ENCODE measurements around the gene ACO1.

The ACO1 gene

DNA sequence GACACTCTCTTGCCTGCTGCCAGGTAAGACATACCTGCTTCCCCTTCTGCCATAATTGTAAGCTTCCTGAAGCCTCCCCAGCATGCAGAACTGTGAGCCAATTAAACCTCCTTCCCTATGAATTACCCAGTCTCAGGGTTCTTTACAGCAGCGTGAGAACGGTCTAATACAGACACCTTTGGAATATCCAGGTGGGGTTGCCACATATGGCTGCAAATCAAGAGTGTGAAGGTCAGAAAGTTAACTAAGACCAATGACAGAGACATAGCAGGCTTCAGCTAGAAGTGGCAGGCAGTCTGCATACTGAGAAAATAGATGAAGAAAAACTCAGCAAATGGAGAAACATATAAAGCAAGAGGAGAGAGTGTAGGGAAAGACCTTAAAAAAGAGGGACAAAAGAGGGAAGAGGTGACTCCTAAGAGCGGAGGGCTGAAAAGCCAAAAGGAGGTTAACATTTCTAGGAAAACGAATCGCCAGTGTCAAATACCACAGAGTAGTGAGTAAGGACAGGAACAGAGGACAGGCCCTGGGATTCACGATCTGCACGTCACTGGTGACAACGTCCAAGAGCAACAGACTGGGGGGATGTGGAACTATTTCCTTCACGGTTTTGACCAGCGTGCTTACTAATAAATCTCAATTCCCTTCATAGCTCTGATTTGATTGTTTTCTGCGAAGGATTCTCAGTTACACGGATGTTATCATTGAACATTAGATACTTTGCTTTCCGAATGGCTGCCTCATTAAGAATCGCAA is 1.7 kb upstream of the ACO1 start:
- 80 to 88% methylated on average over 11 to 14 of the region's 14 CpGs for WGBS, 2 experiments (ENCODE audit: insufficient coverage in 2 of 2)
- Histone ChIP-seq H3K4me3 (ENCODE audit: extremely low read depth, insufficient read depth, low read length, poor library complexity, severe bottlenecking) (no peak overlapping the region), H3K36me3 (ENCODE audit: control insufficient read depth, insufficient read depth, low read length) (no peaks in the 10 kb centered on the region), H3K4me1 (ENCODE audit: control insufficient read depth, insufficient read depth, low read length, poor library complexity, severe bottlenecking) (no peaks in the 10 kb centered on the region), H3K9me3 (ENCODE audit: control insufficient read depth, low read length) (no peaks in the 10 kb centered on the region), H3K27ac (ENCODE audit: low read depth, low read length, severe bottlenecking) (no peak overlapping the region)

DNA sequence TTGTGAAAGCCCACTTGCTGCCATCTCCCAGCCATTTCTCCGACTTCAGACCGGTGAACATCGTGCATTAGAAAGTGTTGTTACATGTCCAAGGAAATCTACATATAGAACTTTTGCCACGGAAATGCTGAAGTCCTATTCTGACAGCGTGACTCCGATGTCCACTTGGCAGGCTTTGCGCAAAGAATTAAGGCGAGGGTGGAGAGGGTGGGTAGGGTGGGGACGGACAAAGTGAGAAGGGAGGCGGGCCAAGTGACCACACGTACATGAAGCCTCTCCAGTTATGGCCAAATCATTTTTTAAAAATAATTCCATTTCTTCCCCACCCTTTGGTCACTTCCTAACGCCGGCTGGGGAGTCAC is 460 bp upstream of the ACO1 start:
- Histone ChIP-seq H3K27ac (ENCODE audit: low read depth, low read length, severe bottlenecking) (no peak overlapping the region), H3K9me3 (ENCODE audit: control insufficient read depth, low read length) (no peaks in the 10 kb centered on the region), H3K4me1 (ENCODE audit: control insufficient read depth, insufficient read depth, low read length, poor library complexity, severe bottlenecking) (no peaks in the 10 kb centered on the region), H3K36me3 (ENCODE audit: control insufficient read depth, insufficient read depth, low read length) (no peaks in the 10 kb centered on the region), H3K4me3 (ENCODE audit: extremely low read depth, insufficient read depth, low read length, poor library complexity, severe bottlenecking) (peak overlapping the region; percentile 73)
- WGBS, 2 experiments (ENCODE audit: insufficient coverage in 2 of 2) = 5 to 10% methylated on average over 4 to 8 of the region's 13 CpGs

DNA sequence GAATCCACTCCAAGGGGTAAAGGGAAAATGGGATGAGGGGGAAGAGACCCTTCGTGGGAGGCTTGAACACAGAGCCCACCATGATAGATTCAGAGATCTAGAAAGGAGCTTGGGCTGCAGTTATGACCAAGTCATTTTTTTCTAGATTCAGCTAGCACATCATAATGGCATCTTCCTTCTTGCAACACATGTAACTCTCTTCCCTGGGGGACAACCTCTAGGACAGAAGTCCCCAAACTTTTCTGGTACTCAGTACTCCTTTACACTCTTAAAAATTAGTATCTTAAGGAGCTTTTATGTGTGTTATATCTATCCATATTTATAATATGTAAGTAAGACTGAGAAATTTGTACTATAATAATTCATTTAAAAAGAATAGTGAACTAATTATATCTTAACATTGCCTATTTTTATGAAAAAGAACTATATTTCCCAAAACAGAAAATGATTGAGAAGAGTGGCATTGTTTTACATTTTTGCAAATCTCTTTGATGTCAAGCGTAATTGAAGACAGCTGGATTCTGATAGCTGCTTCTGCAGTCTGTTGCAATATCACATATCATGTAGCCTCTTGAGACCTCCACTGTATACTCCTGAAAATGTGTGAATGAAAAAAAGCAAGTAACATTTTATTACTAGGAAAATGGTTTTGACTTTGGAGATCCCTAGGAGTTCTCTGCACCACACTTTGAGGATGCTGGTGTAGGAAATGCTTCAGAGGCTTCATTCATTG is 875 bp downstream of the ACO1 start:
- WGBS, 2 experiments (ENCODE audit: insufficient coverage in 2 of 2) = 0 to 50% methylated on average over 1 to 2 of the region's 2 CpGs
- peak overlapping the region; percentile 73 for H3K4me3 ChIP-seq (ENCODE audit: extremely low read depth, insufficient read depth, low read length, poor library complexity, severe bottlenecking)
- H3K4me1 ChIP-seq (ENCODE audit: control insufficient read depth, insufficient read depth, low read length, poor library complexity, severe bottlenecking) = no peaks in the 10 kb centered on the region
- H3K36me3 ChIP-seq (ENCODE audit: control insufficient read depth, insufficient read depth, low read length) = peaks cover 4% of the 10 kb centered on the region
- no peaks in the 10 kb centered on the region for H3K9me3 ChIP-seq (ENCODE audit: control insufficient read depth, low read length)
- peak overlapping the region; percentile 41 for H3K27ac ChIP-seq (ENCODE audit: low read depth, low read length, severe bottlenecking)

DNA sequence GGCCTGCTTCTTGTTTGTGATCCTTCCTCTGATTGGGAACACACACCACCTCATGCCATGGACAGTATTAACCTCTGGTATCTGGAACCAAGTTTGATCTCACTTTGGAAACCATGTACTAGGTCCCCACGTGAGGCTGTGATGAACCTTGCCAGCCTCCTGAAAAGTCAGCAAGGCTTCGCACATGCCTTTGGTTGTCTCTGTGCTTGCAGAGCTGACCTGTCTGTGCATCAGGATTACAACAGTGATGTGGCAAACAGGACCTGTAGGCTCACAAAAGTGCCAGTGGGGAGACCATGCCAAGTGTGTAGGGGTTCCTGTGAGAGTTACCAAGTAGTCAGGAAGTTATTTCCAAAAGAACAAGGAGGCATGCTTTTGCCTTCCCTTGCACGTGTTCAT is 1.4 kb downstream of the ACO1 start:
- Histone ChIP-seq H3K4me3 (ENCODE audit: extremely low read depth, insufficient read depth, low read length, poor library complexity, severe bottlenecking) (no peak overlapping the region), H3K36me3 (ENCODE audit: control insufficient read depth, insufficient read depth, low read length) (peaks cover 4% of the 10 kb centered on the region), H3K4me1 (ENCODE audit: control insufficient read depth, insufficient read depth, low read length, poor library complexity, severe bottlenecking) (no peaks in the 10 kb centered on the region), H3K27ac (ENCODE audit: low read depth, low read length, severe bottlenecking) (no peak overlapping the region), H3K9me3 (ENCODE audit: control insufficient read depth, low read length) (no peaks in the 10 kb centered on the region)
- 95 to 96% methylated on average over 2 of the region's 3 CpGs for WGBS, 2 experiments (ENCODE audit: insufficient coverage in 2 of 2)

DNA sequence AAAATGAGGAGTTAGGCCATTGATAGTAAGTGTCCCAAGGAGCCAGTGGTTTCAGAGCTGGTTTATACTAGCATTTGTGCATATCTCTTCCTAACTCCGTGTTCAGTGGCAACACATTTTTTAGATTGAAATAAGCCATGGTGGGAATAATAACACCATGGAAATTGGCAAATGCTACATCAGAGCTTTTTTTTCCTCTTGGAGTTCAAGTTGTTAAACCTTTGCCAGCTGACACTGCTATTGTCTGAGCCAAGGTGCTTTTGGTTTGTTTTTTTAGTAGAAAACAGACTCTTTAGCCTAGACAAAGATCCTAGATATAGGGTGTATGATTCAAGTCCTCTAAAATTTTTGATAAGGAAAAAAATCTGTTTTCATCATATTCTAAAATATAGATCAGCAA is 2.8 kb downstream of the ACO1 start:
- H3K27ac ChIP-seq (ENCODE audit: low read depth, low read length, severe bottlenecking) = no peak overlapping the region
- no peaks in the 10 kb centered on the region for H3K4me1 ChIP-seq (ENCODE audit: control insufficient read depth, insufficient read depth, low read length, poor library complexity, severe bottlenecking)
- H3K9me3 ChIP-seq (ENCODE audit: control insufficient read depth, low read length) = peaks cover 1% of the 10 kb centered on the region
- no peak overlapping the region for H3K4me3 ChIP-seq (ENCODE audit: extremely low read depth, insufficient read depth, low read length, poor library complexity, severe bottlenecking)
- peaks cover 5% of the 10 kb centered on the region for H3K36me3 ChIP-seq (ENCODE audit: control insufficient read depth, insufficient read depth, low read length)
- WGBS, 2 experiments (ENCODE audit: insufficient coverage in 2 of 2) = 83 to 100% methylated on average over 1 of the region's 1 CpG

DNA sequence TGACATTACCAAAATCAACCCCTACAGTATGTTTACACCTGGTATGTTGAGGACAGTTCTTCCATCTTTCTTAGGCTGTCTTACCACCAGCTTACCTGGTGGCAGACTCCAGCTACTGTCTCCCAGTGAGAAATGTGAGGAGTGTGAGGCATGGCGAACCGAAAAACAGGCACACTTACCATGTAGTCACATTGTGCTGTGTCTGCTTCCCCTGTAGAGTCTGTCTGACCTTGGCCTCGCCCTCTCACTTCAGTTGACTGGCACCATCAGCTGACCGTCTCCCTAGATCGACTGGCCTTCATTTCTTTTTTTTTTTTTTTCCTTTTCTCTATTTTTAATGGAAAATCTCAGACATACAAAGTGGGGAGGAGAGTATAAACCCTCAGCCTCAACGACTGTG is 4.9 kb downstream of the ACO1 start:
- Histone ChIP-seq H3K4me1 (ENCODE audit: control insufficient read depth, insufficient read depth, low read length, poor library complexity, severe bottlenecking) (peaks cover 3% of the 10 kb centered on the region), H3K9me3 (ENCODE audit: control insufficient read depth, low read length) (peaks cover 4% of the 10 kb centered on the region)
- WGBS, 2 experiments (ENCODE audit: insufficient coverage in 2 of 2) = 76 to 98% methylated on average over 3 of the region's 6 CpGs

DNA sequence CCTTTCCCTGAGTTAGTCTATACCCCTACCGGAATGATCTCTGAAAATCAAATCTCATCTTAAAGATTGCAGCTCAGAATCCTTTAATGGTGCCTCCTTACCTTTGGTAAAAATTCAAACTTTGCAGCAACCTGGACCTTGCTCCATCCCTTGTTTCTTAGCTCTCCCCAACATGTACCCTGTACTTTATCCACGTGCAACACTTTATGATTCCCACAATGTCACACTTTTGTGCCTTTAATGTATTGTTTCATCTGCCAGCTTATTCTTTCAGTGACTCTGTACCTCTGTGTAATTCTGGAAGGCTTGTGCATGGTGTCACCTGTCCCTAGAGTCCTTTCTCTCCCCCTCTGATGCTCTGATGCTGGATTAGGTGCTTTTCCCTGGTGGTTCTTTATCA is 9.5 kb downstream of the ACO1 start:
- 91 to 100% methylated on average over 2 of the region's 2 CpGs for WGBS, 2 experiments (ENCODE audit: insufficient coverage in 2 of 2)
- Histone ChIP-seq H3K9me3 (ENCODE audit: control insufficient read depth, low read length) (peaks cover 4% of the 10 kb centered on the region), H3K4me3 (ENCODE audit: extremely low read depth, insufficient read depth, low read length, poor library complexity, severe bottlenecking) (no peak overlapping the region), H3K36me3 (ENCODE audit: control insufficient read depth, insufficient read depth, low read length) (peaks cover 7% of the 10 kb centered on the region), H3K4me1 (ENCODE audit: control insufficient read depth, insufficient read depth, low read length, poor library complexity, severe bottlenecking) (peaks cover 11% of the 10 kb centered on the region), H3K27ac (ENCODE audit: low read depth, low read length, severe bottlenecking) (no peak overlapping the region)

More for the DNA sequence above, 4.9 kb downstream of the ACO1 start:
- Histone ChIP-seq H3K27ac (ENCODE audit: low read depth, low read length, severe bottlenecking) (no peak overlapping the region), H3K36me3 (ENCODE audit: control insufficient read depth, insufficient read depth, low read length) (peaks cover 7% of the 10 kb centered on the region), H3K4me3 (ENCODE audit: extremely low read depth, insufficient read depth, low read length, poor library complexity, severe bottlenecking) (no peak overlapping the region)

DNA sequence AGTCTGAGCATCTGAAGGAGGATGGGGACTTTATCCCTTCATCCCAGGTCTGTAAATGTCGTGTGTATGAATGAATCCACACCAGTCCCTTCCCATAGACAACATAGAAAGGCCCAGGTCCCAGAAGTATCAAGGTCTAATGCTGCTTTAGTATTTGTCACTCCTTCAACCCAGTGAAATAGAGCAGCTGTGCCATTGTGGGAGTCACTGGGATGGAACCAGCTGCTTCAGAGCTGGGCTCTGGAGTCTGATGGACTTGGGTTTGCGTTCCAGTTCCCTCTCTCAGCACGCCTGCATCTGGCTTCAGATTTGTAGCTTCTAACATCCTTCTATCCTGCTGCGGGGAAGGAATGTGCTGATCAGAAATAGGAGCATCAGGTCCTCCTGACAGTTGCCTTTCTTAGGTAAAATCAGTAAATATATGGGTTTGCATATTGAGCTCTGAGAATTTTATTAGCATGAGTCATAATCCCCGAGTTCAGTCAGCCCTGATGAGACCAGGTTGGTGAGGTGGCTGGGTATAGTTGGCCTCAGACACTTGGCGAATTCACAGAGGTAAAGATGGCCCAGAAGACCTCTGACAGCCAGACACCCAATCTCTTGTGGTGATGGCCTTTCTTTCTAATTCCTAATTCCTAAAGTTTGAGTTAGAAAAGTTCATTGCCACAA is 10.1 kb downstream of the ACO1 start:
- 78 to 96% methylated on average over 1 to 4 of the region's 6 CpGs for WGBS, 2 experiments (ENCODE audit: insufficient coverage in 2 of 2)
- Histone ChIP-seq H3K4me1 (ENCODE audit: control insufficient read depth, insufficient read depth, low read length, poor library complexity, severe bottlenecking) (peaks cover 11% of the 10 kb centered on the region), H3K9me3 (ENCODE audit: control insufficient read depth, low read length) (peaks cover 4% of the 10 kb centered on the region)

DNA sequence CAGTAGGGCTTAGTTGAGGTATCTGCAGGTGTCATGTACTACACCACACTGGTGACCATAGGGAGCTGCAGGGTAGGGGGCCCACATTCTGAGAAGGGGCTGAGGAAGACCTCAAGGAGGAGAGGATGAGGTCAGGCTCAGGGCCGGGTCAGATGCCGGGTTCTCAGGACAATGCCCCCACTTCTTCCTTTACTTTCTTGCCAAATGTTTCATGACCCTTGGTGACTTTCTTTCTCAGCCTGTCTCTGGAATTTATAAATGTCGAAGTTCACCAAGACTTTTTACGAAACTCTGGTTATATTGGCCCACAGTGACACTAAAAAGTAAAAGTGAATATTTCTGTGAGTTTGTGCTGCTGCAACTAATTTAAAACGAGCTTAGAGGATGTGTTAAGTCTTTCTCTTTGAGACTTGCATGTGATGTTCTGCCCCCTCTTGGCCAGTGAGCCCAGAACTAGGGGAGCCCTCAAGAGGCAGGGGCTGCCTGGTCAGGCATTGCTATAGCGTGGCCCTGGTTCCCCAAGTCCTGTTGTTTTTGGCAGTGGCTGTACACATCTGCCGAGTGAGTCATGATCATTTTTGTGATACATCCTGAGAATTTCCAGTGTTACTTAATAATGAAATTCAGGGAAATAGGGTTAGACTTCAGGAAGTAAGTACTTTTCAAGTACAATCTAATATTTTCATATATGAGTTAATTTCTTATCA is 11.2 kb downstream of the ACO1 start:
- Histone ChIP-seq H3K9me3 (ENCODE audit: control insufficient read depth, low read length) (peaks cover 4% of the 10 kb centered on the region), H3K27ac (ENCODE audit: low read depth, low read length, severe bottlenecking) (no peak overlapping the region), H3K4me3 (ENCODE audit: extremely low read depth, insufficient read depth, low read length, poor library complexity, severe bottlenecking) (no peak overlapping the region), H3K4me1 (ENCODE audit: control insufficient read depth, insufficient read depth, low read length, poor library complexity, severe bottlenecking) (peaks cover 11% of the 10 kb centered on the region), H3K36me3 (ENCODE audit: control insufficient read depth, insufficient read depth, low read length) (peaks cover 4% of the 10 kb centered on the region)
- 95 to 96% methylated on average over 5 to 6 of the region's 7 CpGs for WGBS, 2 experiments (ENCODE audit: insufficient coverage in 2 of 2)

More for the DNA sequence above, 10.1 kb downstream of the ACO1 start:
- Histone ChIP-seq H3K4me3 (ENCODE audit: extremely low read depth, insufficient read depth, low read length, poor library complexity, severe bottlenecking) (no peak overlapping the region), H3K27ac (ENCODE audit: low read depth, low read length, severe bottlenecking) (no peak overlapping the region), H3K36me3 (ENCODE audit: control insufficient read depth, insufficient read depth, low read length) (peaks cover 7% of the 10 kb centered on the region)

DNA sequence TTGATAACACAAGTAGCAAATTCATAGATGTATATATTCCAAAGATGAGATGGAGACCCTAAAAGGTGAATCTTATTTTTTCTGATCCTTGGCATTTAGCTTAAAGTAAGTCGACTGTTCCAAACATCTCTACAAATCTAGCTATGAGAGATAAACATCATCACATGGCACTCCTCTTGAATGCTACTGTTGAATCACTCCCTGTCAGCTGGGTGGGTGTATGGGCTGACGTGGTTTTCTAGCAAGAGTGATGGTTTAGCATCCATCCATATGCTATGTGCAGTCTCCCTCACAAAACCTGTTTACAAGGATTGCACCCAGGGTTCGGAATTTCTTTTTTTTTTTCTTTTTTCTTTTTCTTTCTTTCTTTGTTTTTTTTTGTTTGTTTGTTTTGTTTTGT is 13.8 kb downstream of the ACO1 start:
- Histone ChIP-seq H3K4me3 (ENCODE audit: extremely low read depth, insufficient read depth, low read length, poor library complexity, severe bottlenecking) (no peak overlapping the region), H3K36me3 (ENCODE audit: control insufficient read depth, insufficient read depth, low read length) (no peaks in the 10 kb centered on the region), H3K9me3 (ENCODE audit: control insufficient read depth, low read length) (no peaks in the 10 kb centered on the region), H3K27ac (ENCODE audit: low read depth, low read length, severe bottlenecking) (no peak overlapping the region), H3K4me1 (ENCODE audit: control insufficient read depth, insufficient read depth, low read length, poor library complexity, severe bottlenecking) (peaks cover 11% of the 10 kb centered on the region)
- 100% methylated on average over 1 of the region's 3 CpGs for WGBS, 2 experiments (ENCODE audit: insufficient coverage in 2 of 2)
